GM18951 (cell line): Measurements from ENCODE around the gene IPPK.
"Not testable (repeated sequence)": the region's sequence is repeated elsewhere in the genome, so short reads cannot be mapped to it uniquely, and the experiment has no call there.

Source experiments
- POLR2A ChIP-seq: IDR thresholded peaks from 4 replicates; pipeline ENCODE4 v1.6.1; 2011; ENCODE audit warnings: mild to moderate bottlenecking; ENCODE audit not compliant: insufficient read length, insufficient read depth; ENCODE audit errors: extremely low read depth
- in situ Hi-C: fragments of 300-500 bp; cut with MboI; formaldehyde crosslinking; loops from one replicate; pipeline ENCODE4 v1.12.0; 2022; ENCODE audit warnings: low sequenced_read_pairs, mixed read lengths, inconsistent platforms; ENCODE audit not compliant: unreplicated experiment

The IPPK gene

GRCh38 chr9:92607088-92607487 is 62.8 kb downstream of the IPPK start:
- TF ChIP-seq POLR2A, result no peak
- in situ Hi-C loops, result no loop called here

- in situ Hi-C loops, result no loop called here
- TF ChIP-seq POLR2A, result no peak
Observed at GRCh38 chr9:92605224-92605623, 64.7 kb downstream of the IPPK start.

GRCh38 chr9:92603990-92604389 is 65.9 kb downstream of the IPPK start:
- TF ChIP-seq POLR2A, result no peak
- in situ Hi-C loops, result no loop called here

- TF ChIP-seq POLR2A, result no peak
- in situ Hi-C loops, result no loop called here
Observed at GRCh38 chr9:92603100-92603499, 66.8 kb downstream of the IPPK start.

- no peak for TF ChIP-seq POLR2A
- in situ Hi-C loops, result no loop called here
Observed at GRCh38 chr9:92602413-92602812, 67.5 kb downstream of the IPPK start.

GRCh38 chr9:92601451-92601850 is 68.5 kb downstream of the IPPK start:
- in situ Hi-C loops, result no loop called here
- TF ChIP-seq POLR2A, result no peak

GRCh38 chr9:92600462-92601261 is 69.3 kb downstream of the IPPK start:
- in situ Hi-C loops, result no loop called here
- TF ChIP-seq POLR2A, result no peak

- TF ChIP-seq POLR2A, result no peak
- in situ Hi-C loops, result no loop called here
Observed at GRCh38 chr9:92599938-92600461, 69.9 kb downstream of the IPPK start.

GRCh38 chr9:92598382-92598781 is 71.5 kb downstream of the IPPK start:
- TF ChIP-seq POLR2A, result no peak
- in situ Hi-C loops, result no loop called here

- no peak for TF ChIP-seq POLR2A
- in situ Hi-C loops, result no loop called here
Observed at GRCh38 chr9:92595930-92596329, 74.0 kb downstream of the IPPK start.

GRCh38 chr9:92595075-92595474 is 74.9 kb downstream of the IPPK start:
- in situ Hi-C loops, result not testable (repeated sequence)

GRCh38 chr9:92592946-92593861 is 76.7 kb downstream of the IPPK start:
- in situ Hi-C loops, result no loop called here
- no peak for TF ChIP-seq POLR2A

GRCh38 chr9:92592537-92592936 is 77.4 kb downstream of the IPPK start:
- in situ Hi-C loops, result no loop called here
- TF ChIP-seq POLR2A, result no peak
